ENCODE data around the gene OSER1.

DNA sequence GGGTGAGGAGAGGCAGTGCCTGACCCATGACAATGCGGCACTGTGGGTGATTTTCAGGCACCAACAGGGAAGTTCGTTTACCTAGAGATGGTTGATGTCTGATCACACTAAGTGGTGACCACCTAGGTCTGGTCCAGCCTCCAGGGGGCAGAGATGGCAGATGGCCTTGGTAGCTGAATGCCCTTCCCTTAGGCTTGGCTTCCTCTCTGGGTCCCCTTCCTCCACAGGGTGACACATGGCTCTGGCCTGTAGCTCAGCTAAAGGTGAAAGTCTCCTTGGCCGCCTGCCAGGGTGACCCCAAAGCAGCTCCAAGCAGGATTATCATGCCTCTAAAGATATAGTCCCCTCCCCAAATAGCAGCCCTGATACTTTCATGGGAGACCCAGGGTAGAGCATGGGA lies 43.0 kb upstream of the OSER1 start:
- TF ChIP-seq KLF8 (tag by site-specific recombination; IDR thresholded peaks at IDR 0.05) (no peak), ZNF114 (tag by site-specific recombination; IDR thresholded peaks at IDR 0.05) (no peak), KLF9 (tag by site-specific recombination; IDR thresholded peaks at IDR 0.05; ENCODE audit: low read depth) (no peak)
- TF ChIP-seq, protein P1, sequence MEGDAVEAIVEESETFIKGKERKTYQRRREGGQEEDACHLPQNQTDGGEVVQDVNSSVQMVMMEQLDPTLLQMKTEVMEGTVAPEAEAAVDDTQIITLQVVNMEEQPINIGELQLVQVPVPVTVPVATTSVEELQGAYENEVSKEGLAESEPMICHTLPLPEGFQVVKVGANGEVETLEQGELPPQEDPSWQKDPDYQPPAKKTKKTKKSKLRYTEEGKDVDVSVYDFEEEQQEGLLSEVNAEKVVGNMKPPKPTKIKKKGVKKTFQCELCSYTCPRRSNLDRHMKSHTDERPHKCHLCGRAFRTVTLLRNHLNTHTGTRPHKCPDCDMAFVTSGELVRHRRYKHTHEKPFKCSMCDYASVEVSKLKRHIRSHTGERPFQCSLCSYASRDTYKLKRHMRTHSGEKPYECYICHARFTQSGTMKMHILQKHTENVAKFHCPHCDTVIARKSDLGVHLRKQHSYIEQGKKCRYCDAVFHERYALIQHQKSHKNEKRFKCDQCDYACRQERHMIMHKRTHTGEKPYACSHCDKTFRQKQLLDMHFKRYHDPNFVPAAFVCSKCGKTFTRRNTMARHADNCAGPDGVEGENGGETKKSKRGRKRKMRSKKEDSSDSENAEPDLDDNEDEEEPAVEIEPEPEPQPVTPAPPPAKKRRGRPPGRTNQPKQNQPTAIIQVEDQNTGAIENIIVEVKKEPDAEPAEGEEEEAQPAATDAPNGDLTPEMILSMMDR (tag by site-specific recombination; IDR thresholded peaks at IDR 0.05) = no peak

All from HEK293 (cell line).